HepG2 (cell line): ENCODE measurements around the gene MAGIX. TPM values are rescaled to one million over a fixed set of nuclear protein-coding genes. Genes with fewer than 3 reads are reported as not detected.

Source experiments
- ATAC-seq: fragments of 200-7000 bp; cut with Tn5 transposase; 3 replicates; pipeline ENCODE4 v1.9.1; 2020; ENCODE audit warnings: mild to moderate bottlenecking, moderate library complexity
- BruUV-seq: library from RNA; stranded (reverse); fragments of 400-500 nt; replicated peaks from 2 replicates; lab custom pipeline; 2021; lab: Mats Ljungman, UMichigan
- CTCF ChIA-PET: fragments of 300-600 bp; formaldehyde crosslinking; extraction: SDS; loops from one replicate; lab custom pipeline; 2021; ENCODE audit warnings: low total read pairs, inconsistent platforms, low intra/inter-chr PET ratio; lab: Yijun Ruan, JAX
- POLR2A ChIA-PET: fragments of 350-600 bp; sonication (Branson Sonifier 250); formaldehyde crosslinking; loops from one replicate; lab custom pipeline; 2020; ENCODE audit warnings: antibody characterized with exemption, inconsistent platforms; lab: Yijun Ruan, JAX
- DNase-seq: peaks from one replicate; pipeline ENCODE4 v3.0.0-alpha.2; 2015; ENCODE audit warnings: low spot score
- FAIRE-seq: peaks from 3 replicates; lab custom pipeline; 2011; peaks lifted over from hg19 to GRCh38; lab: Jason Lieb, UNC
- H2AFZ ChIP-seq: one replicate; pipeline ENCODE4 v1.6.1; 2011; ENCODE audit warnings: low read length, inconsistent platforms
- H3K27ac ChIP-seq: fragments of 300-600 bp; 3 replicates; pipeline ENCODE4 v1.8.0; 2011; ENCODE audit warnings: mixed run types, mild to moderate bottlenecking, mixed read lengths, low read length, inconsistent platforms; ENCODE audit not compliant: insufficient read depth; ENCODE audit errors: extremely low read length
- H3K27me3 ChIP-seq, 2 experiments: fragments of 200-600 bp in 1 of 2; 2 replicates in 1 of 2; 3 replicates in 1 of 2; pipeline versions ENCODE4 v1.6.0 to v1.8.0; 2011; ENCODE audit warnings: low read length in 2 of 2, mild to moderate bottlenecking in 2 of 2, moderate library complexity in 2 of 2, inconsistent platforms in 1 of 2; ENCODE audit not compliant: insufficient read depth in 2 of 2, control insufficient read depth in 1 of 2
- H3K36me3 ChIP-seq, 2 experiments: fragments of 200-600 bp in 1 of 2; replicated peaks in 1 of 2; 2 replicates in 1 of 2; 3 replicates in 1 of 2; pipeline versions ENCODE4 v1.5.1 to v1.8.0; 2011; ENCODE audit warnings: low read length in 2 of 2, inconsistent platforms in 1 of 2; ENCODE audit not compliant: insufficient read depth in 2 of 2, control insufficient read depth in 1 of 2
- H3K4me1 ChIP-seq: 2 replicates; pipeline ENCODE4 v1.5.1; 2012; ENCODE audit warnings: low read length, inconsistent platforms; ENCODE audit not compliant: insufficient read depth
- H3K4me2 ChIP-seq: 2 replicates; pipeline ENCODE4 v1.6.0; 2011; ENCODE audit warnings: low read depth, low read length, inconsistent platforms
- H3K4me3 ChIP-seq, 3 experiments: fragments of 200-600 bp in 1 of 3; sonication (generic), shearing (Covaris generic) in 1 of 3; replicated peaks in 1 of 3; 2 replicates each; pipeline ENCODE4 v1.5.1; 2011 to 2016; ENCODE audit warnings: low read length in 3 of 3, inconsistent platforms in 2 of 3, low read depth in 2 of 3, mild to moderate bottlenecking in 2 of 3, control low read depth in 1 of 3, mixed read lengths in 1 of 3; ENCODE audit not compliant: insufficient read depth in 1 of 3
- H3K79me2 ChIP-seq: one replicate; pipeline ENCODE4 v1.6.1; 2011; ENCODE audit warnings: low read length, inconsistent platforms; ENCODE audit not compliant: insufficient read depth
- H3K9ac ChIP-seq: 2 replicates; pipeline ENCODE4 v1.6.0; 2011; ENCODE audit warnings: mild to moderate bottlenecking, low read depth, low read length, inconsistent platforms; ENCODE audit not compliant: insufficient read depth
- H3K9me3 ChIP-seq: 2 replicates; pipeline ENCODE4 v1.5.1; 2012; ENCODE audit warnings: mild to moderate bottlenecking, low read length
- H4K20me1 ChIP-seq: 2 replicates; pipeline ENCODE4 v1.6.0; 2011; ENCODE audit warnings: inconsistent platforms, mild to moderate bottlenecking, low read length, moderate library complexity; ENCODE audit not compliant: insufficient read depth
- FOXK1 ChIP-seq: sonication (generic); formaldehyde crosslinking; IDR thresholded peaks from 2 replicates; pipeline ENCODE4 v1.4.0; 2020; ENCODE audit warnings: low read depth, missing genetic modification reagents, borderline replicate concordance
- PRMT3 ChIP-seq: sonication (generic); formaldehyde crosslinking; IDR thresholded peaks from 2 replicates; pipeline ENCODE4 v1.8.1; 2022; ENCODE audit warnings: low read depth, mild to moderate bottlenecking, moderate library complexity, missing genetic modification reagents, borderline replicate concordance
- SIN3B ChIP-seq: fragments of 150-350 bp; IDR thresholded peaks from 2 replicates; pipeline ENCODE4 v1.6.1; 2014; ENCODE audit warnings: low read length
- ZNF557 ChIP-seq: sonication (generic); formaldehyde crosslinking; IDR thresholded peaks from 2 replicates; pipeline ENCODE4 v1.4.0; 2020; ENCODE audit warnings: missing genetic modification reagents
- WGBS: methylation state at CpG from one replicate; pipeline ENCODE4 v1.1.6; 2017; ENCODE audit warnings: low lambda C conversion rate; 5-methylcytosine and 5-hydroxymethylcytosine counted together
- in situ Hi-C: cut with HindIII; loops from 2 replicates; pipeline ENCODE4 v1.10.0; 2017; ENCODE audit warnings: low pct_unique_long_range_greater_than_20kb; ENCODE audit not compliant: extremely low pct_ligation_motif_present
- intact Hi-C: fragments of 100-400 bp; cut with micrococcal nuclease; formaldehyde crosslinking; loops from one replicate; pipeline ENCODE4 v1.10.0; 2022; ENCODE audit not compliant: unreplicated experiment
- polyA plus RNA-seq, 8 experiments: library from polyadenylated mRNA; depleted of rRNA in 3 of 8; stranded (reverse) in 7 of 8; unstranded in 1 of 8; fragments of >200 nt; fragmentation: Illumina TruSeq in 4 of 8; extraction: Trizol in 4 of 8; gene quantifications; 2 replicates each; pipeline versions ENCODE4 v1.2.1 to v1.2.3, GENCODE V29; 2011 to 2016; ENCODE audit warnings: low read depth in 4 of 8, missing spikeins in 1 of 8, mixed read lengths in 1 of 8; ENCODE audit not compliant: insufficient read depth in 1 of 8
- total RNA-seq, 5 experiments: library from RNA; depleted of rRNA; stranded (reverse); fragments of >200 nt; fragmentation: Illumina TruSeq; extraction: Trizol; gene quantifications; 2 replicates each; pipeline ENCODE4 v1.2.3, GENCODE V29; 2016; ENCODE audit warnings: low read depth in 1 of 5
- TF ChIP-seq, protein P1 (sequence below): sonication (generic); formaldehyde crosslinking; IDR thresholded peaks from 2 replicates; pipeline ENCODE4 v1.8.0; 2022; ENCODE audit warnings: missing genetic modification reagents, low read depth, mild to moderate bottlenecking, borderline replicate concordance
- TF ChIP-seq, protein P2 (sequence below), 2 experiments: fragments of 450-650 bp in 1 of 2; sonication (generic) in 1 of 2; formaldehyde crosslinking; IDR thresholded peaks; 2 replicates each; pipeline versions ENCODE4 v1.5.0 to v1.8.0; 2020 to 2022; ENCODE audit warnings: mild to moderate bottlenecking in 1 of 2, missing genetic modification reagents in 1 of 2
- TF ChIP-seq, protein P3 (sequence below): sonication (generic); formaldehyde crosslinking; IDR thresholded peaks from 2 replicates; pipeline ENCODE4 v1.5.0; 2020; ENCODE audit warnings: mild to moderate bottlenecking, missing genetic modification reagents
- TF ChIP-seq, protein P4 (sequence below): sonication (generic); formaldehyde crosslinking; IDR thresholded peaks from 2 replicates; pipeline ENCODE4 v1.4.0; 2020; ENCODE audit warnings: missing genetic modification reagents
- TF ChIP-seq, protein P5 (sequence below): sonication (generic); formaldehyde crosslinking; IDR thresholded peaks from 2 replicates; pipeline ENCODE4 v1.5.0; 2020; ENCODE audit warnings: mild to moderate bottlenecking, missing genetic modification reagents, moderate library complexity

MAGIX gene
- total and polyA plus RNA-seq, 2 of the 13 experiments (the other 11 are each of a cell fraction or from before 2014, with no cell fraction given) = 0.63 to 1.2 TPM

DNA sequence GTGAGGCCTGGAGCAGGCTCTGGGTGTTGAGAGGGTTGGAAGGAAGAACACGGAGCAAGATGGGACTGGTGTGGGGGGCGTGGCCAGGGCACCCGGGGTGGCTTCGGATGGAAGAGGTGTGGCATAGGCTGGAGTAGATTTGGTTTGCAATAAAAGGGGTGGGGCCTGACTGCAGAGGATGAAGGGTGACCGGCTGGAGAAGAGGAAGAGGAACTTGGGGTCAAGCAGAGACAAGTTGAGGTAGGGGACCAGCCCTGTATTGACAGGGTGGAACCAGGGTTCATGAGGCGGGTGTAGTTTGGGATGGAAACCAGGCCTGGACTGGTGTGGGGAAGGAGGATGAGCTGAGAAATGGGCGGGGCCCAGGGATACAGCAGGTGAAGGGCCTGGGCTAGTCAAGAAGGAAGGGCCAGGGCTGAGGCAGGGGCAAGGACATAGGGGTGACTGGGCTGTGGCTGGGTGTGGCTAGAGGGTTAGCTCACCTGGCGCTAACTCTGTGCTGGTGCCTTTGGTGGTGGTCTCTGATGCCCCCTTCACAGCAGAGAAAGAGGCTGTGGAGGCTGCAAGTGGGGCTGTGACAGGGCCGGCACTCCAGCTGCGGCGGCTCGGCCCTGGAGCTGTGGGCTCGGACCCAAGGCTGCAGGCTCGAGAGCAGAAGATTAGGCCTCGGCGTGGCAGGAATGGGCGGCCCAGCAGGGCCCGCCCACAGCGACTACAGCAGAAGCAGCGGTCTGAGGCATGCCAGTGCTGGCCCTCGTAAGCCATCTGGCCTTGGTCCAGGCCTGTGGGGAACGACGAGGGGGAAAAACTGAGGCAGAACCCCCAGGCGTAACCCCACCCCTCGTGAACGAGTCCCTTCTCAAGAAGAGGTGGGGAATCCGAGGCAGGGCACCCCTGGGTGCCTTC, 14.1 kb downstream of the MAGIX start:
- in situ Hi-C loops = no loop called here
- H3K27ac ChIP-seq = no peak overlapping the region
- FAIRE-seq = no peak
- no peaks in the 10 kb centered on the region for H3K27me3 ChIP-seq
- no peaks in the 10 kb centered on the region for H3K79me2 ChIP-seq
- WGBS = 92% methylated on average over 13 of the region's 27 CpGs
- no peaks in the 10 kb centered on the region for H3K9me3 ChIP-seq
- intact Hi-C loops = no loop called here
- H3K4me3 ChIP-seq = no peak overlapping the region
- H2AFZ ChIP-seq = no peak overlapping the region
- ATAC-seq = no peak
- no peak for DNase-seq
- no peak for TF ChIP-seq SIN3B
- TF ChIP-seq ZNF557 = no peak
- TF ChIP-seq FOXK1 (CRISPR knock-in tag) = no peak
- no peak for TF ChIP-seq PRMT3 (CRISPR knock-in tag)
- TF ChIP-seq, protein P1, sequence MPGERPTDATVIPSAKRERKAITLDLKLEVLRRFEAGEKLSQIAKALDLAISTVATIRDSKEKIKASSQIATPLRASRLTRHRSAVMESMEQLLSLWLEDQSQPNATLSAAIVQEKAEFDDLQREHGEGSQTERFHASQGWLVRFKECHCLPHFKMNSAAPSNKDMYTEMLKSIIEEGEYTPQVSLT (CRISPR knock-in tag) = no peak
- H3K9ac ChIP-seq = no peak overlapping the region
- POLR2A ChIA-PET = no interaction called here
- CTCF ChIA-PET = no interaction called here
- BruUV-seq = no TSS peak
- H3K4me1 ChIP-seq = no peaks in the 10 kb centered on the region
- peaks cover 0 to 2% of the 10 kb centered on the region in 2 experiments; a peak in 1 of 5 replicates for H3K36me3 ChIP-seq
- no peaks in the 10 kb centered on the region for H4K20me1 ChIP-seq
- H3K4me2 ChIP-seq = no peak overlapping the region

DNA sequence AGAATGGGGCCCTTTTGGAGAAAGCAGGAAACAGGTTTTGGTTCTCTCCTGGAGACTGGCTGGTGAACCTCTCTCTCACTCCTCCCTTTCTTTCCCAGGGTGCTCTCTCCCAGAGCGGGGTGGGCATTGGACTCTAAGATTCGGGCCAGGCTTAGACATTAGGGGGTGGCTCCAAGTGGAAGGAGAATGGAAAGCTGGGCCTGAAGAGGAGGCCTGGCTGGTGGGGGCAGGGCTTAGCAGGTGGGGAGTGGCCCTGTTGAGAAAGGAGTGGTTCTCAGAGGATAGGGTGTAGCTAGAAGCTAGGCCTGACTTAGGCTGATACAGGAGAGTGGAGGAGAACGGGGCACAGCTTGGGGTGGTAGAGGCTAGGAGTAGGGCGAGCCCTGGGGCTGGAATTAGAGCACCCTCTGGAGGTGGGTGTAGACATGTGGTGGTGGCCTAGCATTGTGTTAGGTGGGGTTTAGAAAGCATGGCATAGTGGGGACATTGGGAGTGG, 14.8 kb downstream of the MAGIX start:
- peaks cover 0 to 2% of the 10 kb centered on the region in 2 experiments; a peak in 1 of 5 replicates for H3K36me3 ChIP-seq
- POLR2A ChIA-PET = no interaction called here
- TF ChIP-seq, protein P2, sequence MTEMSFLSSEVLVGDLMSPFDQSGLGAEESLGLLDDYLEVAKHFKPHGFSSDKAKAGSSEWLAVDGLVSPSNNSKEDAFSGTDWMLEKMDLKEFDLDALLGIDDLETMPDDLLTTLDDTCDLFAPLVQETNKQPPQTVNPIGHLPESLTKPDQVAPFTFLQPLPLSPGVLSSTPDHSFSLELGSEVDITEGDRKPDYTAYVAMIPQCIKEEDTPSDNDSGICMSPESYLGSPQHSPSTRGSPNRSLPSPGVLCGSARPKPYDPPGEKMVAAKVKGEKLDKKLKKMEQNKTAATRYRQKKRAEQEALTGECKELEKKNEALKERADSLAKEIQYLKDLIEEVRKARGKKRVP (CRISPR knock-in tag; IDR thresholded peaks at IDR 0.05) = no peak
- TF ChIP-seq, protein P3, sequence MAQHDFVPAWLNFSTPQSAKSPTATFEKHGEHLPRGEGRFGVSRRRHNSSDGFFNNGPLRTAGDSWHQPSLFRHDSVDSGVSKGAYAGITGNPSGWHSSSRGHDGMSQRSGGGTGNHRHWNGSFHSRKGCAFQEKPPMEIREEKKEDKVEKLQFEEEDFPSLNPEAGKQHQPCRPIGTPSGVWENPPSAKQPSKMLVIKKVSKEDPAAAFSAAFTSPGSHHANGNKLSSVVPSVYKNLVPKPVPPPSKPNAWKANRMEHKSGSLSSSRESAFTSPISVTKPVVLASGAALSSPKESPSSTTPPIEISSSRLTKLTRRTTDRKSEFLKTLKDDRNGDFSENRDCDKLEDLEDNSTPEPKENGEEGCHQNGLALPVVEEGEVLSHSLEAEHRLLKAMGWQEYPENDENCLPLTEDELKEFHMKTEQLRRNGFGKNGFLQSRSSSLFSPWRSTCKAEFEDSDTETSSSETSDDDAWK (CRISPR knock-in tag) = no peak
- TF ChIP-seq, protein P4, sequence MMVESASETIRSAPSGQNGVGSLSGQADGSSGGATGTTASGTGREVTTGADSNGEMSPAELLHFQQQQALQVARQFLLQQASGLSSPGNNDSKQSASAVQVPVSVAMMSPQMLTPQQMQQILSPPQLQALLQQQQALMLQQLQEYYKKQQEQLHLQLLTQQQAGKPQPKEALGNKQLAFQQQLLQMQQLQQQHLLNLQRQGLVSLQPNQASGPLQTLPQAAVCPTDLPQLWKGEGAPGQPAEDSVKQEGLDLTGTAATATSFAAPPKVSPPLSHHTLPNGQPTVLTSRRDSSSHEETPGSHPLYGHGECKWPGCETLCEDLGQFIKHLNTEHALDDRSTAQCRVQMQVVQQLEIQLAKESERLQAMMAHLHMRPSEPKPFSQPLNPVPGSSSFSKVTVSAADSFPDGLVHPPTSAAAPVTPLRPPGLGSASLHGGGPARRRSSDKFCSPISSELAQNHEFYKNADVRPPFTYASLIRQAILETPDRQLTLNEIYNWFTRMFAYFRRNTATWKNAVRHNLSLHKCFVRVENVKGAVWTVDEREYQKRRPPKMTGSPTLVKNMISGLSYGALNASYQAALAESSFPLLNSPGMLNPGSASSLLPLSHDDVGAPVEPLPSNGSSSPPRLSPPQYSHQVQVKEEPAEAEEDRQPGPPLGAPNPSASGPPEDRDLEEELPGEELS (CRISPR knock-in tag) = no peak
- TF ChIP-seq, protein P5, sequence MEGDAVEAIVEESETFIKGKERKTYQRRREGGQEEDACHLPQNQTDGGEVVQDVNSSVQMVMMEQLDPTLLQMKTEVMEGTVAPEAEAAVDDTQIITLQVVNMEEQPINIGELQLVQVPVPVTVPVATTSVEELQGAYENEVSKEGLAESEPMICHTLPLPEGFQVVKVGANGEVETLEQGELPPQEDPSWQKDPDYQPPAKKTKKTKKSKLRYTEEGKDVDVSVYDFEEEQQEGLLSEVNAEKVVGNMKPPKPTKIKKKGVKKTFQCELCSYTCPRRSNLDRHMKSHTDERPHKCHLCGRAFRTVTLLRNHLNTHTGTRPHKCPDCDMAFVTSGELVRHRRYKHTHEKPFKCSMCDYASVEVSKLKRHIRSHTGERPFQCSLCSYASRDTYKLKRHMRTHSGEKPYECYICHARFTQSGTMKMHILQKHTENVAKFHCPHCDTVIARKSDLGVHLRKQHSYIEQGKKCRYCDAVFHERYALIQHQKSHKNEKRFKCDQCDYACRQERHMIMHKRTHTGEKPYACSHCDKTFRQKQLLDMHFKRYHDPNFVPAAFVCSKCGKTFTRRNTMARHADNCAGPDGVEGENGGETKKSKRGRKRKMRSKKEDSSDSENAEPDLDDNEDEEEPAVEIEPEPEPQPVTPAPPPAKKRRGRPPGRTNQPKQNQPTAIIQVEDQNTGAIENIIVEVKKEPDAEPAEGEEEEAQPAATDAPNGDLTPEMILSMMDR (CRISPR knock-in tag) = peak; percentile 39

More for the DNA sequence above, 14.8 kb downstream of the MAGIX start:
- Histone ChIP-seq H3K4me3 (no peak overlapping the region), H3K27me3 (no peaks in the 10 kb centered on the region), H3K9ac (no peak overlapping the region), H3K9me3 (no peaks in the 10 kb centered on the region), H3K27ac (no peak overlapping the region), H3K4me1 (no peaks in the 10 kb centered on the region), H4K20me1 (no peaks in the 10 kb centered on the region), H3K79me2 (no peaks in the 10 kb centered on the region), H2AFZ (no peak overlapping the region), H3K4me2 (no peak overlapping the region)
- peak; percentile 64 for ATAC-seq
- in situ Hi-C loops (no loop called here), intact Hi-C loops (no loop called here)
- no peak for DNase-seq
- no TSS peak for BruUV-seq
- 97% methylated on average over 4 of the region's 4 CpGs for WGBS
- CTCF ChIA-PET = no interaction called here
- FAIRE-seq = no peak
